T1000 (cell line): Measurements from ENCODE around the gene HEATR9.
"Not testable (repeated sequence)": the region's sequence is repeated elsewhere in the genome, so short reads cannot be mapped to it uniquely, and the experiment has no call there.

Source experiments
- DNase-seq: peaks from one replicate; lab custom pipeline; 2025; ENCODE audit warnings: mixed read lengths; lab: John Stamatoyannopoulos, UW

Gene HEATR9

DNA sequence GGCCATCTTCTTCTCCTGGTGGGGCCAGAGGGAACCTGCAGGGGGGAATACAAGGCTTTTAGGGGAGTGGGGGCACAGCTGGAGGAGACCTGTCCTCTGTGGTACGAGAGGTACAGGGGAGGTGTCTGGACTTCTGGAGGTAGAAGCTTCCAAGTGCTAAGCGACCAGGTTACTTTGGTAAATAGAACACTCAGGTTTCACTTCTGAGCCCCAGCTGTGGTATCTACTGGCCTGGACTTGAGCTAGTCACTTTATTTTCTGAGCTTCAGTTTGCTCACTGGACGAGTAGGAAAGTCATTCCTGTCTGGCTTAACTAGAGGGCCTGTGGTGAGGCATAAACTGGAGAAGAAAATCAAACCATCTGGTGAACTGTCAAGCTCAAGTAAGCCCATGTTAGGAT, at the start of gene HEATR9:
TSS of gene HEATR9 (minus strand) at position 155 of the 400 bp plus-strand sequence. CDS start at position 6, 149 bp downstream.
- no peak for DNase-seq

- no peak for DNase-seq
Measured at GRCh38 chr17:35917519-35918213, 49.0 kb upstream of the HEATR9 start.

DNA sequence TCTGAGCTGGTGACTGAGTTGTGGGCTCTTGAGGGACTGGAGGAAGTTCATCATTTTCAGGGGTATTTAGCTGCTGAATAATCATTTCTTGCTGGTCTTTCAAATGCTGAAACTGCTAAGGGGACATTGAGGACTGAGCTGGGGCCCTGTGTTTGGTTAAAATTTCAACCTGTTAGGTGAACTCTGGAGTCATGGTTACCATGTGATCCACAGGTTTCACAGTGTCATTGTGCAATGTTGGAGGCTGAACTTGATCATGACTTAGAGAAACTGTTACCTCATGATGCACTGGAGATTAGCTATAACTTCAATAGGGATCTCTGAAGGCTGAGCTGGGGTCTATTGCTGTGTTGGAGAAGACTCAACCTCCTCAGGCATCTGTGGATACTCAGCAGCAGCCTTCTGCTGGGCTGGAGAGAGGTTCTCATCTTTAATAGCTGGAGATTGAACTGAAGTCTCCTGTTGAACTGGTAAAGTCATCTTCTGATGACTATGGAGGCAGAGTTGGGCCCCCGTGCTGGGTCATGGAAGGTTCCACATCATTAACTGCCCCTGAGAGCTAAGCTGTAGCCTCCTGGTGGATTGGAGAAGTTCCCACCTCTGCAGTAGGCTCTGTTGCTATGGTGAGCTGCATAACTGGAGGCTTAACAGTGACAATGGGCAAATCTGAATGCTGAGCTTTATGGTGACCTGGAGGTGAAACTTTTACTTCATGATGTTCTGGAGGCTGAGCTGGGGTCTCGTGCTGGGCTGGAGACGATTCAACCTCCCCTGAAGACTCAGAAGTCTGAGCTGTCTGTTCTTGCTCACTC, 46.7 kb upstream of the HEATR9 start:
- DNase-seq = no peak

GRCh38 chr17:35914354-35914753, 45.7 kb upstream of the HEATR9 start:
- no peak for DNase-seq

DNA sequence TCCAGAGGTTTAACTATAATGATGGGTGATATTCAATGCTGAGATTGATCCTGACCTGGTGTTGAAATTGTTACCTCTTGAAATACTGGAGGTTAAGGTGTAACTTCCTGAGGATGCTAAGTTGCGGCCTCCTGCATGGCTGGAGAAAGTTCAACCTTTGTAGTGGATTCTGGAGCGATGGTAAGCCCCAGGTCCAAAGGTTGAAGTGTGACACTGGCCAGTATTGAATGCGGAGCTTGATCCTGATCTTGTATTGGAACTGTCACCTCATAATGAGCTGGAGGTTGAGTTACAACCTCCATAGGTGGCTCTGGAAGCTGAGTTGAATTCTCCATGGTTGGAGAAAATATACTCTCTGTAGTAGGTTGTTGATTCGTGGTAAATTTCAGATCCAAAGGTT, 44.9 kb upstream of the HEATR9 start:
- DNase-seq = no peak

GRCh38 chr17:35912942-35913341, 44.3 kb upstream of the HEATR9 start:
- DNase-seq = no peak

GRCh38 chr17:35912339-35912912, 43.7 kb upstream of the HEATR9 start:
- DNase-seq = no peak

DNA sequence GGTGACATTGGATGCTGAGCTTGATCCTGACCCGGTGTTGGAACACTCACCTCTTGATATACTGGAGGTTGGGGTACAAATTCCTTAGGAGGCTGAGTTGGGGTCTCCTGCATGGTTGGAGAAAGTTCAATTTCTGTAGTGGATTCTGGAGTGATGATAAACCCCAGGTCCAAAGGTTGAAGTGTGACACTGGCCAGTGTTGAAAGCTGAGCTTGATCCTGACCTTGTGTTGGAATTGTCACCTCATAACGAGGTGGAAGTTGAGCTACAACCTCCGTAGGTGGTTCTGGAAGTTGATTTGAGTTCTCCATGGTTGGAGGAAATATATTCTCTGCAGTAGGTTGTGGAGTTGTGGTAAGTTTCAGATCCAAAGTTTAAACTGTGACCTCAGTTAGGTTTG, 40.7 kb upstream of the HEATR9 start:
- DNase-seq = no peak

- DNase-seq = no peak
Measured at GRCh38 chr17:35907691-35908090, 39.0 kb upstream of the HEATR9 start.

GRCh38 chr17:35906926-35907637, 38.4 kb upstream of the HEATR9 start:
- DNase-seq = no peak

- DNase-seq = no peak
Measured at GRCh38 chr17:35906191-35906925, 37.7 kb upstream of the HEATR9 start.

GRCh38 chr17:35903451-35903850, 34.8 kb upstream of the HEATR9 start:
- DNase-seq = no peak

- no peak for DNase-seq
Measured at GRCh38 chr17:35901631-35902175, 33.0 kb upstream of the HEATR9 start.

- DNase-seq = no peak
Measured at GRCh38 chr17:35900708-35901480, 32.2 kb upstream of the HEATR9 start.

DNA sequence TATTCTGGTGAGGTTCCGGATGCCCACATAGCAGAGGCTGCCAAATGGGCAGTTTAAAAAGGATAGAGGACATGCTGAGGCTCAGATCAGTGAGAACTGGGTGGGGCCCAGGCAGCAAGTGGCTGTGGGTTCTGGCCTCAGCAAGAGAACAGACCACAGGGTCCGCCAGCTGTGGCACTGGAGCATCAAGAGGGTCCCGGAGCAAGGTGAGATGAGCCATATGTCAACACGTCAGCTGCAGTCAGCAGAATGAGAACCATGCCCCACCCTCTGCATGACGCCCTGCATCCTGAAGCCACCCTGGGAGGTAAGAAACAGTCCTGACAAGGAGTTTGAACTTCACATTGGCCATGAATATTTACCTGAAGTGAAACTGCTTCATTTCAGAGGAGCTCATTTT, 31.6 kb upstream of the HEATR9 start:
- DNase-seq = no peak

- no peak for DNase-seq
Measured at GRCh38 chr17:35898283-35899070, 29.8 kb upstream of the HEATR9 start.

- DNase-seq = not testable (repeated sequence)
Measured at GRCh38 chr17:35897772-35898171, 29.1 kb upstream of the HEATR9 start.

- no peak for DNase-seq
Measured at GRCh38 chr17:35895636-35896587, 27.2 kb upstream of the HEATR9 start.

DNA sequence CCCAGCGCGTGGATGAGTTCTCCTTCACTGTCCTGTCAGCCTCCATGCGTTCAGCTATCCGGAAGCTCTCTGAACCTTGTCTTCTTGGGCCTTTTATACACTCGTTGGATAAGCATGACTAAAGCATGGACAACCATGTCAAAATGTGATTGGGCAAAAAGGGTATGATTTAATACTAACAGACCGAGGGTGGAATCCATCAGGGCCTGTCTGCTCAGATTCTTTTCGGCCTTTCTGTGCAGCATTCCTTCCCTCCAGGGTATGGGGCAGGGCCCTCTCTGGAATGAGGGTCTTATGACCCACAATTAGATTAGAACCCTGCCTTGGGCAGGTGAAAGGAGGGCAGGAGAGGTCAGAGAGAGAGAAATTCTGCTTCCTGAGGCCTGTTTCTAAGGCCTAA, 25.5 kb upstream of the HEATR9 start:
- no peak for DNase-seq
